IgD-negative memory B cell (primary cell): ENCODE measurements around the gene KCTD21. TPM values are rescaled to one million over a fixed set of nuclear protein-coding genes. Genes with fewer than 3 reads are reported as not detected.
A peak's percentile ranks its signal among the peaks of the same experiment; 100 is the strongest.

Experiments used
- H3K27ac Mint-ChIP-seq, 3 donors: one replicate each; pipeline ENCODE4 v1.8.0; 2020 to 2022; ENCODE audit warnings: mild to moderate bottlenecking in 3 of 3, mixed read lengths in 3 of 3, moderate library complexity in 1 of 3
- H3K27me3 Mint-ChIP-seq: one replicate; pipeline ENCODE4 v1.8.0; 2021; ENCODE audit warnings: mixed read lengths
- H3K36me3 Mint-ChIP-seq: one replicate; pipeline ENCODE4 v1.8.0; 2020; ENCODE audit warnings: mild to moderate bottlenecking, mixed read lengths
- H3K4me1 Mint-ChIP-seq, 3 donors: one replicate each; pipeline ENCODE4 v1.8.0; 2020 to 2022; ENCODE audit warnings: mixed read lengths in 3 of 3, mild to moderate bottlenecking in 1 of 3
- H3K4me3 Mint-ChIP-seq, 4 donors: one replicate each; pipeline ENCODE4 v1.8.0; 2020 to 2022; ENCODE audit warnings: mild to moderate bottlenecking in 4 of 4, mixed read lengths in 4 of 4, moderate library complexity in 3 of 4
- H3K9me3 Mint-ChIP-seq, 3 donors: one replicate each; pipeline ENCODE4 v1.8.0; 2020 to 2021; ENCODE audit warnings: mixed read lengths in 3 of 3, mild to moderate bottlenecking in 1 of 3
- polyA plus RNA-seq: library from polyadenylated mRNA; unstranded; fragments of 300-500 nt; fragmentation: Illumina TruSeq; gene quantifications from one replicate; pipeline ENCODE4 v1.2.3, GENCODE V29; 2021

The KCTD21 gene
- polyA plus RNA-seq, 1 donor from 2014 or later: 1.9 TPM

DNA sequence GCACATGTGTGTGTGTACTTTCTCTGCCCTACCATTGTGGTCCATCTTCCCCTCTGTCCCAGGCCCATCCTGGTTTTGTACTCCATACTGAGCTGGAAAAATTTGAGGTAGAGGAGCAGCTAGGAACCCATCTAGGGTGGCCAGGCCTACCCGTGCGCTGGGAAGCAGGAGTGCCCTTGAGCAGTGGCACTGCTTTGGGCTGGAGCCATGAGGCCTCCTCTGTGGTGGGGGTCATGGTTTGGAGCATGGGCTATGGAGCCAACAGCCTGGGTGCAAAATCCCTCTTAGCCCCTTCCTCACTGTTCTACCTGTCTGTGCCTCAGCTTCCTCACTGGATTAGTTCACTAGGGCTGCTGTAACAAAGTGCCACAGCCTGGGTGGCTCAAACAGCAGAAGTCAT, 27.1 kb downstream of the KCTD21 start:
- peaks cover 4% of the 10 kb centered on the region for H3K36me3 Mint-ChIP-seq
- no peak overlapping the region for H3K4me3 Mint-ChIP-seq
- H3K4me1 Mint-ChIP-seq: peaks cover 0 to 1% (median 0%) of the 10 kb centered on the region in 3 donors
- H3K27ac Mint-ChIP-seq: no peak overlapping the region
- H3K27me3 Mint-ChIP-seq: no peaks in the 10 kb centered on the region
- no peaks in the 10 kb centered on the region for H3K9me3 Mint-ChIP-seq

DNA sequence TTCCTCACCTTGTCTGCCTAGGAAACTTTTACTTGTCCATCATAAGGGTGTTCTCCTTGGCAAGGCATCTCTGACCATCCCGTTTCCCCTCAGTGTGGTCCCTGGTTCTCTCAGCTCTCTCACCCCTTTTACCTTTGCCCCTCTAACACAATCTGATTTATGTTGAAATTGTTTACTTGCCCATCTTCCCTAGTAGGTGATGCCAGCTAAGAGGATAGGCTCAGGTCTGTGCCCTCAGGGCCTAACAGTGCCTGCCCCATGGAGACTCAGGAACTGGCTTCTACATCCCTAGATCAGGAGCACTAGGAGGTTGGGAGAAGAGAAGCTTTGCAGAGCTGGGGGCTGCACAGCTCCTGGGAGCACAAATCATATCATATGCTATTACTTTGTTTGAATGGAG, 27.9 kb downstream of the KCTD21 start:
- Mint-ChIP-seq H3K4me1 (peaks cover 0 to 1% (median 0%) of the 10 kb centered on the region in 3 donors), H3K27me3 (no peaks in the 10 kb centered on the region), H3K4me3 (no peak overlapping the region), H3K27ac (peak overlapping the region in 1 of 3 donors; percentile 73), H3K9me3 (no peaks in the 10 kb centered on the region), H3K36me3 (peaks cover 4% of the 10 kb centered on the region)

DNA sequence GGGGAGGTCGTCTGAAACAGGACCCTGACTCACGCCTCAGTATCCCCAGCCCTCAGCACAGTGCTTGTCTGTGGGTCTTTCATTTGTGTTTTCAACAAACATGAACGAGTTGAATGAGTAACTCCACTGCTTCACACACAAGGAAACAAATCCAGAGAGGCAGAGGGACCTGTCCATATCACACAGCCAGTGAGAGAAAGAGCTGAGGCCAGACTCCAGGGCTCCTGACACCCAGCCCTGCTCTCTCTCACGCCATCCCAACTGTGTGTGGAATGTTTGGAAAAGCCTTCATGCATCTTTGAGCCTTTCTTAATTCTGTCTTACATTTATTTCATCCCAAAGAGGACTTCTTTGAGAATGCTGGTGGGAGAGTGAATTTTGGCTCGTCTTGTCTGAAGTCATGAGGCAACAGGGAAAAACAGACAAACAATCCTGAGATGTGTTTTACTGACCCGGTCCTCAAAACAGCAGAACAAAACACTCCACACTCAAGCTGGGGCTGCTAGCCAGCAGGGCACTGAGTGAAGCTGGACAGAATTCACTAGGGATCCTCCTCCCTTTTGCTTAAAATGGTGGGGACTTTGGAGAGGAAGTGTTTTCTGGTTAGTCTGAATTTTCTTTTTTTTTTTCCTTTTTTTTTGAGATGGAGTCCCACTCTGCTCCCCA, 29.3 kb downstream of the KCTD21 start:
- no peak overlapping the region for H3K27ac Mint-ChIP-seq
- no peaks in the 10 kb centered on the region for H3K9me3 Mint-ChIP-seq
- no peak overlapping the region for H3K4me3 Mint-ChIP-seq
- peaks cover 4% of the 10 kb centered on the region for H3K36me3 Mint-ChIP-seq
- H3K27me3 Mint-ChIP-seq: no peaks in the 10 kb centered on the region
- no peaks in the 10 kb centered on the region for H3K4me1 Mint-ChIP-seq

DNA sequence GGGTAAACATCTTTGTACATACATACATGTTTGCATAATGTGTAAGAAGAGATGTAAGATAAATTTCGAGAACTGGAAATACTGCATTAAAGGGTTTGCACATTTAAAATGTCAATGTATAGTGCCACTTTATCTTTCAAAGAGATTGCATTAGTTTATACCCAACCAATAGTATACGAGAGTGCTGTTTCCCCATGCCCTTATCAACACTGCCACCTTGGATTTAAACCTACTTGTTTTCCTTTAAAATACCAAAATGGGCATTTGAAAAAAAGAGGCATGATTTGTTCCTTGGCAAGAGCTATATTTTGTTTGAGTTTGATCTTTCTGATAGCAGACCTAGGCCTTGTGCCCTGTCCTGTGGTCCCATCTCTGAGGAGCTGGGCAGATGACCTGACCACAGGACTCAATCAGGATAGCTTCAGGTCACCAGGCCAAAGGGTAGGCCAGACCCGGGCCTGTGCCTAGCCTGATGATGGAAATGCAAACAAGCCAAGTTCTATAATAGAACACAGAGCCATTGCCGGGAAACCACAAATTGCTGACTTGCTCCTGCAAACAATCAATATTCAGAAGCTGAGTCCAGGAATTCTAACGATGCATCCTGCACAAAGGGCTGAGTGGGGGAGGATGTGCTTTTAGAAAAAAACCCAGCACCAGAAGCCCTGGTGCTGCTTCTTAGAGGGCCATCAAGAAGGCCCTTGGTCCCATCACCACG, 32.1 kb downstream of the KCTD21 start:
- Mint-ChIP-seq H3K36me3 (peaks cover 3% of the 10 kb centered on the region), H3K27ac (no peak overlapping the region), H3K9me3 (no peaks in the 10 kb centered on the region), H3K27me3 (no peaks in the 10 kb centered on the region), H3K4me3 (no peak overlapping the region), H3K4me1 (no peaks in the 10 kb centered on the region)

DNA sequence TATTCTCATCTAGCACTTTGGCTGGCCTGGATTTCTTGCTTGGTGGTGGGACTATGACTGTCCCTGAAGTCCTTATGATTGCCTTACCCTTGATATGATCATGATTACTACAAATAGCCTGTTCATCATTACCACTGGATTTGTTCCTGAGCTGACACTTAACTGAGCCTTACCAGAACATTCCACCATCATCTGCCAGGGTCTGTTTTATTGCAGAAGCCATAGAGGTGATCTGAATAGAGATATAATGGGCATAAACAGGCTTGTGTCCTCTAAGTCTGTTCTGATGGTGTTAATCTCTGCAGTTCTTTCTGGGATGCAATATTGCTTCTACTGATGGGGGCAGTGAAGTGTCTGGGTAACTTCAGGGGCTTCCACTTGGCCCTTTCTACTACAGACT, 36.6 kb downstream of the KCTD21 start:
- no peak overlapping the region for H3K4me3 Mint-ChIP-seq
- H3K36me3 Mint-ChIP-seq: no peaks in the 10 kb centered on the region
- no peaks in the 10 kb centered on the region for H3K4me1 Mint-ChIP-seq
- no peaks in the 10 kb centered on the region for H3K27me3 Mint-ChIP-seq
- H3K27ac Mint-ChIP-seq: no peak overlapping the region
- no peaks in the 10 kb centered on the region for H3K9me3 Mint-ChIP-seq

DNA sequence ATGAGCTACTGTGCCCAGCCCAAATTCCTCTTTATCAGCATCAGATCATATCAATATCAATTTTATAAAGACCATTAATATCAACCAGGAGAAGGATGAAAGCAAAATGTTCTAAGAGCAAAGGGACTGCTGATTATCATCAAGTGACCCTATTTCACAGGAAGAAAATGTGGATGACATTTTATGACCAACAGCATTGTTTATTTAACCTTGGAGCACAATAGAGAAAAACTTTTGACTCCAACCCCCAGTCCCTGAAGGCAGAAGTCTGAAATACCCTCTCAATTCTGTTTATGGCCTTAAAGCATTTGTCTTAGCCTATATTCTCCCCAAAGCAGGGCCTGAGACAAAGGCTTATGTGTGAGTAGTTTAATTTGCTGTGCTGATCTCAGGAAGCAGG, 37.7 kb downstream of the KCTD21 start:
- Mint-ChIP-seq H3K27ac (no peak overlapping the region), H3K36me3 (no peaks in the 10 kb centered on the region), H3K9me3 (no peaks in the 10 kb centered on the region)

DNA sequence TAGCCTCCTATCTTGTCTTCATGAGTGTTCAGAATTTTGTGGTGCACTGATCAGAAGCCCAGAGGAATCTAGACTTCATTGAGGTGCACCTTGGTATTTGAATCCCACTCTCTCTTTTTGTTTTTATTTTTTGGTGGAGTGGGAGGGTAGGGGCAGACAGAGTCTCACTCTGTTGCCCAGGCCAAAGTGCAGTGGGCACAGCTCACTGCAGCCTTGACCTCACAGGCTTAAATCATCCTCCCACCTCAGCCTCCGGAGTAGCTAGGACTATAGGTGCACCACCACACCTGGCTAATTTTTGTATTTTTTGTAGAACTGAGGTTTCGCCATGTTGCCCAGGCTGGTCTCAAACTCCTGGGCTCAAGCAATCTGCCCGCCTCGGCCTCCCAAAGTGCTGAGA, 38.1 kb downstream of the KCTD21 start:
- Mint-ChIP-seq H3K36me3 (no peaks in the 10 kb centered on the region), H3K4me1 (no peaks in the 10 kb centered on the region), H3K4me3 (peak overlapping the region in 1 of 4 donors; percentile 39), H3K27ac (no peak overlapping the region), H3K9me3 (no peaks in the 10 kb centered on the region), H3K27me3 (no peaks in the 10 kb centered on the region)

More for the DNA sequence above, 37.7 kb downstream of the KCTD21 start:
- H3K4me3 Mint-ChIP-seq: no peak overlapping the region
- no peaks in the 10 kb centered on the region for H3K27me3 Mint-ChIP-seq
- no peaks in the 10 kb centered on the region for H3K4me1 Mint-ChIP-seq

DNA sequence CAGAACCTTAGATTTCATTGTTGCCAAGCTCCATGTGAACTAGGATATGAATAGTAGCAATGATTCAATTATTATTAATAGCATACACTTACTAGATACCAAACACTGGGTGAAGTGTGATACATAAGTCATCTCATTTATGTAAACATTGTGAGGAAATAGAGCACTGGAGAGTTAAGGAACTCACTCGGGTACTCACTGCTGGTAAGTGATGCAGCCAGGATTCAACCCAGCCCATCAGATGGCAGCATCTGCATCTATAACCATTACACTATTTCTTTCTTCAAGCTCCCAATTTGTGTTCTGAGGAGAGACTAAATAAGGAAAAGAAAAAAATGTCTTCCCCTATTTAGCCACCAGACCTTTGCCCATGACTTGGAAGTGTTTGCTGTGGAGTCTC, 38.8 kb downstream of the KCTD21 start:
- H3K4me3 Mint-ChIP-seq: no peak overlapping the region
- no peaks in the 10 kb centered on the region for H3K4me1 Mint-ChIP-seq
- no peaks in the 10 kb centered on the region for H3K27me3 Mint-ChIP-seq
- H3K36me3 Mint-ChIP-seq: no peaks in the 10 kb centered on the region
- no peaks in the 10 kb centered on the region for H3K9me3 Mint-ChIP-seq
- H3K27ac Mint-ChIP-seq: no peak overlapping the region

DNA sequence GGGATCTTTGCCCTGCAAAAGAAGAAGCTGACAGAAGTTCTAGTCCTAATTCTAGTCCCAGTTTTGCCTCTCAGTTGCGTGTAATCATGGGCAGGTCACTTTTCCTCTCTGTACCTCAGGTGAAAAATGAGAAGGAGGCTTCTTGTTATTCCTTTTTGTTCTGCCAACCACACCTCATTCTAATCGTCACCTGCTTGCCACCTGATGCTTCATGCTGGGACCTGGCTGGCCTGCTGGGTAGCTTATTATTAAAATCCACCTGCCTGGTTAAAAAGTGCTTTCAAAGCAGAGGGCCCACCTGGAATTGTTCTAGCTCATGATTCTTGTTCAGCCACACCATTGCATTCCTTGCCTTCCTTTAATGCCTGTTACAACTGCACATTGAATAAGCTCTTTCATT, 40.6 kb downstream of the KCTD21 start:
- H3K9me3 Mint-ChIP-seq: no peaks in the 10 kb centered on the region
- no peak overlapping the region for H3K27ac Mint-ChIP-seq
- H3K4me1 Mint-ChIP-seq: peaks cover 10 to 13% (median 12%) of the 10 kb centered on the region in 3 donors
- H3K27me3 Mint-ChIP-seq: no peaks in the 10 kb centered on the region
- peak overlapping the region in 1 of 4 donors; percentile 2 for H3K4me3 Mint-ChIP-seq
- no peaks in the 10 kb centered on the region for H3K36me3 Mint-ChIP-seq

DNA sequence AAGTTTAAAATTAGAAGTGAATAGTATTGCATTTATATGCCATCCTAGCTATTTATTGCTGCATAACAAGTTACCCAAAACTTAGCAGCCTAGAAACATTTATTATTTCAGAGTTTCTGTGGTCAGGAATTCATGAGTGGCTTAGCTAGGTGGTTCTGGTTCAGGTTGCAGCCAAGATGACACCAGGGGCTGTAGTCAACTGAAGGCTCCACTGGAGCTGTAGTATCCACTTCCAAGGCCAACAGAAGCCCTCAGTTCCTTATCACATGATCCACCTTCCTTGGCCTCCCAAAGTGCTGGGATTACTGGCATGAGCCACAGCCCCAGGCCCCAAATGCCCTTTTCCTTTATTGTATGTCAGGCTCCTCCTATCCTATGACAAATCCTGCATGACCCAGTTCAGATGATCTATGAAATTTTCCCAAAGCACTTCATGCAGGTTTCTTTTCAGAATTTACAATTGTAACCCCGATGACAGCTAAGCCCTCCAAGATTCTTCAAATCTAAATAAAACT, 42.9 kb downstream of the KCTD21 start:
- Mint-ChIP-seq H3K4me1 (peaks cover 10 to 19% (median 13%) of the 10 kb centered on the region in 3 donors), H3K27ac (peak overlapping the region in 1 of 3 donors; percentile 27), H3K4me3 (no peak overlapping the region), H3K9me3 (no peaks in the 10 kb centered on the region), H3K36me3 (peaks cover 2% of the 10 kb centered on the region), H3K27me3 (no peaks in the 10 kb centered on the region)

DNA sequence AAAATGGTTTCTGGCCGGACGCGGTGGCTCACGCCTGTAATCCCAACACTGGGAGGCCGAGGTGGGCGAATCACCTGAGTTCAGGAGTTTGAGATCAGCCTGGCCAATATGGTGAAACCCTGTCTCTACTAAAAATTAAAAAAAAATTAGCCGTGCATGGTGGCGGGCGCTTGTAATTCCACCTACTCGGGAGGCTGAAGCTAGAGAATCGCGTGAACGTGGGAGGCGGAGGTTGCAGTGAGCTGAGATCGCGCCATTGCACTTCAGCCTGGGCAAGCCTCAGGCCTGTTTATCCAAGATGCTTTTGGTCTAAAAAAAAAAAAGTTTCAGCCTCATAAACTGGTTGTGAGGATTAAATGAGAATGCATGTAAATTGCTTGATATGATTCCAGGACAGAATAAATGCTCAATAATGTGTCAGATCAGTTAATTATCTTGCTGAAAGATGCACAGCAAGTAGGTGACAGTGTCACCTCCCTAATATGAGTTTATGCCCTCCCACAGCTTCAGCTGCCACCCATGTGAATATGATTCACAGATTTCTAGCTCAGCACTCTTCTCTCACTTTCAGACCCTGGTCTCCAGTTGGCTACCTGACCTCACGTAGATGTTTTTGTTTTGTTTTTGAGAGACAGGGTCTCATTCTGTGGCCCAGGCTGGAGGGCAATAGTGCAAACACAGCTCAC, 47.9 kb downstream of the KCTD21 start:
- Mint-ChIP-seq H3K27ac (peak overlapping the region in 1 of 3 donors; percentile 2), H3K27me3 (no peaks in the 10 kb centered on the region), H3K4me1 (peaks cover 19 to 40% (median 38%) of the 10 kb centered on the region in 3 donors), H3K36me3 (peaks cover 5% of the 10 kb centered on the region), H3K9me3 (no peaks in the 10 kb centered on the region), H3K4me3 (peak overlapping the region in 3 of 4 donors; percentile 60 to 83 (median 75))

DNA sequence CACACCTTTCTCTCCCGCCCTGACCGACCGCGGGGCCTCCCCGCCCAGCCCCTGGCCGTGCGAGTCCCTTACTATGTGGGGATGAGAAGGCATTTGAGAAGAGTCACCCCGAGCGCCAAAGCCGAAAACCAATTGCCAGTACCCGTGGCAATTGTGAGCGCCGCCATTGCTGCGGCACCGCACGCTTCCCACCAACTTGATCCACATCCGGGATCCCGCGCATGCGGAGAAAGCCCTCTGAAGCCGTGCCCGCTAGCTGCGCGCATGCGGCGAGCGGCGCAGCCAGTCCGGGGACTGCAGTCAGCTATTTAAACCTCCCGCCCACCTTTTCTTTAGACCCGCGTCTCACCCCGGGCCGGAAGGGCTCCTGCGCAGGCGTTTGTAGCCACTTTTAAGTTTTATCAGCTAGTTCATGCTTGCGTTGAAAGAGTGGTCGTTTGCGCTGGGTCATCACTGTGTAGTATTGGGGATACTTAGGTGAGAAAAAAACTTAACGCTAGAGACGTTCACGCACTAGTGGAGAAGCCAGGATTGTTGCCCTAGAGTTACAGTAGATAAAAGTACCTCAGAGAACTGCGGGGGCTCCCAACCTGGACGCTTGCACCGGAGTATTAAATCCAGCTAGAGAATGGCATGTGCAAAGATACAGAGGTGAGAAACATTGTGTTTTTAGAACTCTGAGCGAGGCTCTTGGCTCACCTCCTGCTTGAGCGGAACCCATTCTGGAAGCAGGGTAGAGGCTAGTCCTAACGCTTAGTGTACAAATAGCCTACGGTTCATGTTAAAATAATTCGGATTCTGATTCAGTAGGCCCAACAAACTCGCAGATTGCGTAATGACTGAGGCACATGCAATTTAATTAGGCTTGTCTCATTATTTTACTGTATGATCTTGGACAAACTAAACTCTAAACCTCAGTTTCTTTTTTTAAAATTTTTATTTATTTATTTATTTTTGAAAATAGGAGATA, 48.7 kb downstream of the KCTD21 start, which contains the start of gene ALG8:
Gene ALG8 (minus strand): TSS at position 205 of the 970 bp plus-strand sequence. CDS start 38 bp downstream, at position 167.
- H3K4me3 Mint-ChIP-seq: peak within 1 kb of the TSS; percentile 96 to 100 (median 98)
- no peaks in the 10 kb centered on the region for H3K9me3 Mint-ChIP-seq
- H3K27me3 Mint-ChIP-seq: no peaks in the 10 kb centered on the region
- peaks cover 20 to 40% (median 39%) of the 10 kb centered on the region in 3 donors for H3K4me1 Mint-ChIP-seq
- H3K36me3 Mint-ChIP-seq: peaks cover 5% of the 10 kb centered on the region
- peak within 1 kb of the TSS; percentile 91 to 97 (median 92) for H3K27ac Mint-ChIP-seq

DNA sequence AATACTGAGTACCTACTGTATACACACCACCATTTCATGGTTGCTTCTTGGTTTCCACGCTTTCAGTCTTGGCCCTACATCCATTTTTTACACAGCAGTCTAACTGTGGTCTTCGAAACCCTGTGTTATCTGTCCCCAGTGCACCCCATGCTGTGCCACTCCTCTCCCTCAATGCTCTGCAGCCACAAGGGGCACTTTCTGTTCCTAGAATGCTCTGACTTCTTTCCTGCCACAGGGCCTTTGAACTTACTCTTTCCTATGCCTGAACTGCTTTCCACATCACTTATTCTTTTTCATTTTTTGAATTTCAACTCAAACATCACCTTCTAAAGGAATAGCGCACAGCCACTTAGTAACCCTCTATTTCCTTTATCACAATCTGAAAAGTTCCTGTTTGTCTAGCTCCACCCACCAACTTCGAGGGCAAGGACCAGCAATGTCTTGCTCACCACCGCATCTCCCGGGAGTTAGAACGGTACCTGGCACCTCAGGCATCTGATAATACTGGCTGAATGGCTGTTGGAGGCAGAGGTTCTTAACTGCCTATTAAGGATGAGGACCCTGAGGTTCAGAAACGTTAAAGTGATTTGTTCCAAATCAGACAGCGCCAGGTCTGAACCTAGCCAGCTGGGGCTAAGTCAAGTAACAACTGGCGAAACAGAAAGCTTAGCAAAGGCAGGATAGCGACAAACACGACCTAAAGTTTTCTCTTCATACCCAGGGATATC, 49.6 kb downstream of the KCTD21 start:
- H3K36me3 Mint-ChIP-seq: peaks cover 5% of the 10 kb centered on the region
- peaks cover 21 to 38% (median 36%) of the 10 kb centered on the region in 3 donors for H3K4me1 Mint-ChIP-seq
- H3K9me3 Mint-ChIP-seq: no peaks in the 10 kb centered on the region
- H3K27ac Mint-ChIP-seq: peak overlapping the region; percentile 91 to 97 (median 92)
- H3K27me3 Mint-ChIP-seq: no peaks in the 10 kb centered on the region
- H3K4me3 Mint-ChIP-seq: peak overlapping the region; percentile 96 to 100 (median 98)
